HG02943 (cell line): Measurements from ENCODE around the gene DKK2.
"Not testable (repeated sequence)": the region's sequence is repeated elsewhere in the genome, so short reads cannot be mapped to it uniquely, and the experiment has no call there.

Source experiments
- ATAC-seq: cut with Tn5 transposase; IDR thresholded peaks from one replicate; pipeline ENCODE4 v1.9.1; 2021; ENCODE audit warnings: mild to moderate bottlenecking, low read depth, moderate library complexity; ENCODE audit not compliant: unreplicated experiment

DKK2 gene

GRCh38 chr4:106929248-106929647, 106.9 kb downstream of the DKK2 start:
- ATAC-seq = no peak

GRCh38 chr4:106914223-106914622, 121.9 kb downstream of the DKK2 start:
- no peak for ATAC-seq

DNA sequence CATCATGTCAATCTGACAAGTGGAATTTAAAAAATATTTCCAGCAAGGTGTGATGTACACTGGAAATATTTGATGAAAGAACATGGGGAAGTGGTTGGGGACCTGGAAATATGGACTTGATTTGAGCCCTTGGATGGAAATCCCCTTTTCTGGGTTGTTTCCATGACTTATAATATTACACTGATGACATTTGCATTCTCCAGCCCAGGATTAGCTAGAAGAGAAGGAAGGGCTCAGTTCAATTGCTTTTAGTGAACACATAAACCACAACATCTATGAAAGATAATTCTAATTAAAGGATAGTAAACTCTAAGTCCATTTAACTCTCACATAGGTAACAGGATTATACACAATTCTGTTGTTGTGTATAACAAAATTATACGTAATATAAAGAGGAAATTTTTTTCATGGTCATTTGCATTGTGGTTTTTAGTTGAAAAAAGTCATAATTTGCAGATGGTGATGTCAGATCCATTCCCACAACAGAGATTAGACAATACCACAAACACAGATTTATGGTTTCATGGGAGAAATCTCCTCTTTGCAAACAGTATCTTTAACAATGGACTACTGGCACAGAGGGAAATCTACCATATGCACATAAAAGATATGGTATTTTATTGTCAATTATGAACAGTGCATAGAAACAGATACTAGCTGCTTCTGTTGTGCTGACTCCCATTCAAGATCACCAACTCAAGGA, 126.5 kb downstream of the DKK2 start:
- ATAC-seq = no peak

- ATAC-seq = not testable (repeated sequence)
These were observed 128.1 kb downstream of the DKK2 start for GRCh38 chr4:106908049-106908448.

- ATAC-seq = no peak
These were observed 128.9 kb downstream of the DKK2 start for GRCh38 chr4:106907216-106907615.

GRCh38 chr4:106906728-106907127, 129.4 kb downstream of the DKK2 start:
- no peak for ATAC-seq

DNA sequence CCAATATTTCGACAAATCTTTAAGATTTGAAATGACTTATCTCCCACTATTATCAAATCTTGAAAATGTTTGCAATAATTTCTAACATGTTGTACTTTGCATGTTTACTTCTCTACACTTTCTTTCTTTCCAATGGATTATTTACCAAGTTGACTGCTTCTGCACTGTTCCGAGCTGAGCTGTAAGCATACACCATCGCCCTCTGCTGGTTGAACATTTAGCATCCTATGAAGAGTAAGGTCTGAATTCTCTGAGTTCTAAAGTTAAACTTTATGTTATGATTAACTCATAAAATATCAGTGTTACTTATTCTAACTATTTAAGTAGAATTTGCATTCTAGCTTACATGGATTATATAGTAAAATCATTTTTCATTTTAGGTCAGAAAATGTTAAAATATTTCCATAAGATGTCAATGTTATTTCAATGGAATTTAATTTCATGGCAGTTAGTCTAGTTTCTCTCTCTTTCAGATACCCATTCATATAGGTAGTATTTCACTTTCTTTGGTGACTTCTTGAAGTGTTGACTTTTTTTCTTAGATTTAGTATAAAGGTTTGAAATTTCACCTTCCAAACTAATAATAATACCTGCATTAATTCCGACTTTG, 137.4 kb downstream of the DKK2 start:
- peak; percentile 77 for ATAC-seq

- ATAC-seq = no peak
These were observed 142.2 kb downstream of the DKK2 start for GRCh38 chr4:106893903-106894302.

DNA sequence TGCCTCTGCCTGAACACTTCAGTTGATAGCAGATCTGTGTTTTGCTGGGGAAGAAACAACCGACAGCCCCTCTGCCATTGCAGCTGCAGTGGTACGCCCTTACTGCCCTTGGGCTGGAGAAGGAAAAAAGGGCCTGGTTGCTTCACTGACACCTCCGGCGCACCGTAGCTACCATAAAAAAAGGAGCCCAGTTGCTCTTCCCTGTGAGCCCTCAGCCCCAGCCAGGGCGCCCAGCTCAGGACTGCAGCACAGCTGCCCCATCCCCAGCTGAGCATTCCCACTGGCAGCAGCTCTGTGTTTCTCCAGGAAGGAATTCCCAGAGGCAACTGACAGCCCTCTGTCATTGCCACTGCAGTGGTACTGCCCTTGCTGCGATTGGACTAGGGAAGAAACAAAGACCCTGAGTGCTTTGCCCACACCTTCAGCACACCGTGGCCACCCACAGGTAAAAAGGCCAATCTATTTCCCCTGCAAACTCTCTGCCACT, 142.7 kb downstream of the DKK2 start:
- no peak for ATAC-seq

DNA sequence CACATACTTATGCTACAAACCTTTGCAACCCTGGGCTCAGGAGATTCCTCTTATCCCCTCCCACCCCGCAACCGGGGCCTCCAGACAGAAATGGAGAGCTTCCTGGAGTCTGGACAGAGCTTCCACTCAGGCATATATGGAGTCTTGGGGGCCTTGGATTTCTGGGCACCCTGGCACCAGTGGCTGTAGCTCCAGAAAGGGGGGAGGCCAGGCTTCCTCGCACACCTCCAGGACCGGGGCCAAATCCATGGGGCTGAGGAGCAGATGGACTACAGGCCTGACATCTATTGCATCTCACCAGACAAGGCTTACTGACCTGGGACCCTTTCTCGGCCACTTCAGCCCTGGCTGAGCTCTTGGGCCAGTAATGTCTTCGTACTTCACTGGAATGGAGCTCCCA, 143.3 kb downstream of the DKK2 start:
- no peak for ATAC-seq

DNA sequence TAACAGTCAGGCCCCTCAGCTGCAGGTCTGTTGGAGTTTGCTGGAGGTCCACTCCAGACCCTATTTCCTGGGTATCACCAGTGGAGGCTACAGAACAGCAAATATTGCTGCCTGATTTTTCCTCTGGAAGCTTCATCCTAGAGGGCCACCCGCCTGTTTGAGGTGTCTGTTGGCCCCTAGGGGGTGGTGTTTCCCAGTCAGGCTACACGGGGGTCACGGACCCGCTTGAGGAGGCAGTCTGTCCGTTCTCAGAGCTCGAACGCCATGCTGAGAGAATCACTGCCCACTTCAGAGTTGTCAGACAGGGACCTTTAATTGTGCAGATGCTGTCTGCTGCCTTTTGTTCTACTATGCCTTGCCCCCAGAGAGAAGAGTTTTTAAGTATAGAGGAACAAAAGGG, 160.8 kb downstream of the DKK2 start:
- ATAC-seq = no peak
